ENCODE measurements around the gene SYT17.

SYT17 gene

GRCh38 chr16:19252904-19253303 is 84.9 kb downstream of the SYT17 start:
- DNase-seq (ENCODE audit: low read depth in 3 of 3, low spot score in 1 of 3): no peak

- DNase-seq (ENCODE audit: low read depth in 3 of 3, low spot score in 1 of 3): no peak
These were observed 86.6 kb downstream of the SYT17 start for GRCh38 chr16:19254611-19255010.

- DNase-seq (ENCODE audit: low read depth in 3 of 3, low spot score in 1 of 3): no peak
These were observed 96.2 kb downstream of the SYT17 start for GRCh38 chr16:19264123-19264673.

GRCh38 chr16:19265380-19265930 is 97.4 kb downstream of the SYT17 start:
- DNase-seq (ENCODE audit: low read depth in 3 of 3, low spot score in 1 of 3): no peak

GRCh38 chr16:19266774-19267173 is 98.7 kb downstream of the SYT17 start:
- DNase-seq (ENCODE audit: low read depth in 3 of 3, low spot score in 1 of 3): no peak

- no peak for DNase-seq (ENCODE audit: low read depth in 3 of 3, low spot score in 1 of 3)
These were observed 101.1 kb downstream of the SYT17 start for GRCh38 chr16:19269098-19269497.

- DNase-seq (ENCODE audit: low read depth in 3 of 3, low spot score in 1 of 3): no peak
These were observed 106.2 kb downstream of the SYT17 start for GRCh38 chr16:19274165-19274797.

GRCh38 chr16:19278403-19278802 is 110.4 kb downstream of the SYT17 start:
- DNase-seq (ENCODE audit: low read depth in 3 of 3, low spot score in 1 of 3): no peak

- DNase-seq (ENCODE audit: low read depth in 3 of 3, low spot score in 1 of 3): no peak
These were observed 113.2 kb downstream of the SYT17 start for GRCh38 chr16:19281246-19281645.

GRCh38 chr16:19282101-19282500 is 114.1 kb downstream of the SYT17 start:
- no peak for DNase-seq (ENCODE audit: low read depth in 3 of 3, low spot score in 1 of 3)

GRCh38 chr16:19283637-19284036 is 115.6 kb downstream of the SYT17 start:
- no peak for DNase-seq (ENCODE audit: low read depth in 3 of 3, low spot score in 1 of 3)

GRCh38 chr16:19284207-19284606 is 116.2 kb downstream of the SYT17 start:
- no peak for DNase-seq (ENCODE audit: low read depth in 3 of 3, low spot score in 1 of 3)

- no peak for DNase-seq (ENCODE audit: low read depth in 3 of 3, low spot score in 1 of 3)
These were observed 117.4 kb downstream of the SYT17 start, which contains the start of gene CLEC19A for GRCh38 chr16:19285431-19285830. Gene CLEC19A (plus strand): TSS chr16:19285731. CDS start chr16:19285852, 121 bp downstream.

- no peak for DNase-seq (ENCODE audit: low read depth in 3 of 3, low spot score in 1 of 3)
These were observed 118.8 kb downstream of the SYT17 start for GRCh38 chr16:19286827-19287226.

GRCh38 chr16:19287241-19287640 is 119.2 kb downstream of the SYT17 start:
- DNase-seq (ENCODE audit: low read depth in 3 of 3, low spot score in 1 of 3): no peak

GRCh38 chr16:19288872-19289799 is 121.1 kb downstream of the SYT17 start:
- DNase-seq (ENCODE audit: low read depth in 3 of 3, low spot score in 1 of 3): no peak

GRCh38 chr16:19289811-19290485 is 121.9 kb downstream of the SYT17 start:
- DNase-seq (ENCODE audit: low read depth in 3 of 3, low spot score in 1 of 3): no peak

- DNase-seq (ENCODE audit: low read depth in 3 of 3, low spot score in 1 of 3): no peak
These were observed 122.8 kb downstream of the SYT17 start for GRCh38 chr16:19290860-19291259.

GRCh38 chr16:19291475-19291874 is 123.4 kb downstream of the SYT17 start:
- no peak for DNase-seq (ENCODE audit: low read depth in 3 of 3, low spot score in 1 of 3)

- no peak for DNase-seq (ENCODE audit: low read depth in 3 of 3, low spot score in 1 of 3)
These were observed 124.1 kb downstream of the SYT17 start for GRCh38 chr16:19292186-19292585.

- no peak for DNase-seq (ENCODE audit: low read depth in 3 of 3, low spot score in 1 of 3)
These were observed 126.2 kb downstream of the SYT17 start for GRCh38 chr16:19294156-19294649.
